Lower leg skin (tissue), 4 donors: ENCODE results near the gene SLC5A8. TPM values are rescaled to one million over a fixed set of nuclear protein-coding genes. Genes with fewer than 3 reads are reported as not detected.
"Not testable (repeated sequence)": the region's sequence is repeated elsewhere in the genome, so short reads cannot be mapped to it uniquely, and the experiment has no call there.

Experiments used
- DNase-seq, 2 donors: peaks; one replicate each; pipeline ENCODE4 v3.0.0-alpha.2; 2019; ENCODE audit warnings: low spot score in 2 of 2
- H3K4me3 ChIP-seq: fragments of 200-600 bp; sonication (generic); 2 replicates; pipeline ENCODE4 v1.5.1; 2017; ENCODE audit warnings: mild to moderate bottlenecking, low read depth; ENCODE audit not compliant: poor library complexity, severe bottlenecking
- POLR2A ChIP-seq, 2 donors: fragments of 450-650 bp; IDR thresholded peaks; one replicate each; pipeline ENCODE4 v1.6.1; 2016 to 2017; ENCODE audit warnings: antibody characterized with exemption in 2 of 2, mild to moderate bottlenecking in 1 of 2, moderate library complexity in 1 of 2
- WGBS, 2 donors: methylation state at CpG; one replicate each; pipeline ENCODE4 v1.1.5; 2018; 5-methylcytosine and 5-hydroxymethylcytosine counted together
- intact Hi-C: fragments of 100-400 bp; cut with DNase I; formaldehyde crosslinking; loops from one replicate; pipeline ENCODE4 v1.15.0; 2023; ENCODE audit warnings: low total_unique reads
- total RNA-seq, 4 donors: library from RNA; depleted of rRNA; stranded (reverse); fragments of >200 nt; gene quantifications; one replicate each; pipeline ENCODE4 v1.1.0, GENCODE V29; 2016
- TF ChIP-seq, protein P1 (sequence below), 3 donors: fragments of 450-650 bp; IDR thresholded peaks; one replicate each; pipeline ENCODE4 v1.5.1; 2016; ENCODE audit warnings: antibody characterized with exemption in 3 of 3, mild to moderate bottlenecking in 3 of 3, moderate library complexity in 2 of 3

SLC5A8 gene
- total RNA-seq, 4 donors from 2014 or later, result 0.42 TPM; not detected in 3

DNA sequence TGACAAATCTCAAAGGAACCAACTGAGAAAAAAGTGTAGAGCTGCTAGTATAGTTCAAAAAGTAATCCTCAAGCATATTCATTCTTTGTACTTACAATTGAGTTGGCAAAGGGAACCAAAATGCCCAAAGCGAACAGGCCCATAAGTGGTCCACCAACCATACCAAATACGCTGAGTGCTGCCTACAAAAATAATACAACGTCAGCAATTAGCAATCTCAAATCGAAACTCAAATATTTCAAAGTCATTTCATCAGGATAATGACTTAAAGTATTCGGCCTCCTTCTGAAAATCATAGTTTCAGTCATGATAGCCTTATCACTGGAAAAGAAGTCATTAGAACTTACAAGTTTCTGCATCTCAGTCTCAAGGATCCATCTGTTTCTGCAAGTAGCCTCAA lies 42.0 kb downstream of the SLC5A8 start:
- 90% methylated on average over 5 of the region's 5 CpGs for WGBS, 2 donors
- intact Hi-C loops, result no loop called here
- no peak overlapping the region for H3K4me3 ChIP-seq
- TF ChIP-seq, protein P1, sequence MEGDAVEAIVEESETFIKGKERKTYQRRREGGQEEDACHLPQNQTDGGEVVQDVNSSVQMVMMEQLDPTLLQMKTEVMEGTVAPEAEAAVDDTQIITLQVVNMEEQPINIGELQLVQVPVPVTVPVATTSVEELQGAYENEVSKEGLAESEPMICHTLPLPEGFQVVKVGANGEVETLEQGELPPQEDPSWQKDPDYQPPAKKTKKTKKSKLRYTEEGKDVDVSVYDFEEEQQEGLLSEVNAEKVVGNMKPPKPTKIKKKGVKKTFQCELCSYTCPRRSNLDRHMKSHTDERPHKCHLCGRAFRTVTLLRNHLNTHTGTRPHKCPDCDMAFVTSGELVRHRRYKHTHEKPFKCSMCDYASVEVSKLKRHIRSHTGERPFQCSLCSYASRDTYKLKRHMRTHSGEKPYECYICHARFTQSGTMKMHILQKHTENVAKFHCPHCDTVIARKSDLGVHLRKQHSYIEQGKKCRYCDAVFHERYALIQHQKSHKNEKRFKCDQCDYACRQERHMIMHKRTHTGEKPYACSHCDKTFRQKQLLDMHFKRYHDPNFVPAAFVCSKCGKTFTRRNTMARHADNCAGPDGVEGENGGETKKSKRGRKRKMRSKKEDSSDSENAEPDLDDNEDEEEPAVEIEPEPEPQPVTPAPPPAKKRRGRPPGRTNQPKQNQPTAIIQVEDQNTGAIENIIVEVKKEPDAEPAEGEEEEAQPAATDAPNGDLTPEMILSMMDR (IDR thresholded peaks at IDR 0.05), result no peak
- TF ChIP-seq POLR2A (IDR thresholded peaks at IDR 0.05), result no peak
- DNase-seq, result no peak

DNA sequence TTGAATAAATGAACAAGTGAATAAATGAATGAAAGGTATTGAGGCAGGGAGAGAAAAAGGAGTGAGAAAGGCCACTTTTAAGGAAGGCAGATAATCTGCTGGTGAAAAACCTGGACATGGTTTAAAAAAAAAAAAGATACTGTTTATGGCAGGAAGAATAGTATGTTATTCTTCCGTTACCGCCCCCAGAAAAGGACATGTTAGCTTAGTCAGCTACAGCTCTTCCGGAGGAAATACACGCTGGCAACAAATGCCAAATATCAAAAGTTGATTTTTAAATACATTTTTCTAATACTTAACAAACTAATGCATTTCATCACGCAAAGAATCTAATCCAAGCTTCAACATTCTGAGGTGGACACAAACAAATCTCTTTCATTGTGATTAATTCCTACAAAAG lies 43.2 kb downstream of the SLC5A8 start:
- 76 to 79% methylated on average over 5 of the region's 5 CpGs for WGBS, 2 donors
- no peak for TF ChIP-seq POLR2A (IDR thresholded peaks at IDR 0.05)
- TF ChIP-seq, protein P1 (IDR thresholded peaks at IDR 0.05), result no peak

GRCh38 chr12:101165319-101165718 lies 44.7 kb downstream of the SLC5A8 start:
- TF ChIP-seq, protein P1 (IDR thresholded peaks at IDR 0.05), result no peak
- no peak for TF ChIP-seq POLR2A (IDR thresholded peaks at IDR 0.05)
- no peak for DNase-seq
- H3K4me3 ChIP-seq, result no peak overlapping the region
- intact Hi-C loops, result no loop called here
- 40 to 44% methylated on average over 4 of the region's 4 CpGs for WGBS, 2 donors

More for the DNA sequence above, 43.2 kb downstream of the SLC5A8 start:
- DNase-seq, result no peak
- H3K4me3 ChIP-seq, result no peak overlapping the region
- intact Hi-C loops, result no loop called here

- intact Hi-C loops, H3K4me3 ChIP-seq, DNase-seq: not testable (repeated sequence)
- WGBS, 2 donors, result 89 to 90% methylated on average over 35 of the region's 35 CpGs
Measured at GRCh38 chr12:101145777-101146431, 64.1 kb downstream of the SLC5A8 start.

GRCh38 chr12:101127521-101128219 lies 82.4 kb downstream of the SLC5A8 start:
- 91 to 93% methylated on average over 6 of the region's 6 CpGs for WGBS, 2 donors
- H3K4me3 ChIP-seq, result no peak overlapping the region
- no peak for DNase-seq
- intact Hi-C loops, result no loop called here
- TF ChIP-seq, protein P1 (IDR thresholded peaks at IDR 0.05), result no peak
- TF ChIP-seq POLR2A (IDR thresholded peaks at IDR 0.05), result no peak

DNA sequence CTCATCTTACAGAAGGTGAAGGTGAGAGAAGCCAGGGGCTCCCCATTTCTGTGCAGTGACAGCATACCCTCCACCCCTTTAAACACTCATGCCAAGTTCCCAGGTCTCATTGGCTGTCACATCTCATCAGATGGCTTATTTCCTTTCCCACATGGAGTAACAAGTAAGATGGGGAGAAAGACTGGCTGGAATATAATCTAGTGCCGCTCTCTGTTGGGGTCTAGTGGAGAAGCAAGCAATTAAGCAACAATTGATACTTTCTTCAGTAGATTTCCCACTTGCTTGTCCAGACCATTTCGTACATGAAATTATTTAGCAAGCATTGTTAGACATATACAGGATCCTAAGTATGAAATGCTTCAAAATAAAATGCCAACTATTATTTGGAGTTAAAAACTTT lies 92.2 kb downstream of the SLC5A8 start:
- TF ChIP-seq POLR2A (IDR thresholded peaks at IDR 0.05), result no peak
- TF ChIP-seq, protein P1 (IDR thresholded peaks at IDR 0.05), result no peak
- intact Hi-C loops, result no loop called here
- WGBS, 2 donors, result 78 to 87% methylated on average over 2 of the region's 2 CpGs
- no peak for DNase-seq
- H3K4me3 ChIP-seq, result no peak overlapping the region
